Hepatocyte (in vitro differentiated cells): ENCODE measurements around the gene PHF23.

Experiments
- EZH2phosphoT487 ChIP-seq: fragments of 200-600 bp; sonication (generic); IDR thresholded peaks from one replicate; pipeline ENCODE4 v1.6.1; 2018; ENCODE audit warnings: antibody characterized with exemption, mild to moderate bottlenecking, low read depth, moderate library complexity; ENCODE audit not compliant: unreplicated experiment, severe bottlenecking
- TF ChIP-seq, protein P1 (sequence below): fragments of 200-600 bp; sonication (generic); IDR thresholded peaks from 2 replicates; pipeline ENCODE4 v1.5.1; 2016; ENCODE audit warnings: antibody characterized with exemption, mild to moderate bottlenecking; ENCODE audit not compliant: poor library complexity

DNA sequence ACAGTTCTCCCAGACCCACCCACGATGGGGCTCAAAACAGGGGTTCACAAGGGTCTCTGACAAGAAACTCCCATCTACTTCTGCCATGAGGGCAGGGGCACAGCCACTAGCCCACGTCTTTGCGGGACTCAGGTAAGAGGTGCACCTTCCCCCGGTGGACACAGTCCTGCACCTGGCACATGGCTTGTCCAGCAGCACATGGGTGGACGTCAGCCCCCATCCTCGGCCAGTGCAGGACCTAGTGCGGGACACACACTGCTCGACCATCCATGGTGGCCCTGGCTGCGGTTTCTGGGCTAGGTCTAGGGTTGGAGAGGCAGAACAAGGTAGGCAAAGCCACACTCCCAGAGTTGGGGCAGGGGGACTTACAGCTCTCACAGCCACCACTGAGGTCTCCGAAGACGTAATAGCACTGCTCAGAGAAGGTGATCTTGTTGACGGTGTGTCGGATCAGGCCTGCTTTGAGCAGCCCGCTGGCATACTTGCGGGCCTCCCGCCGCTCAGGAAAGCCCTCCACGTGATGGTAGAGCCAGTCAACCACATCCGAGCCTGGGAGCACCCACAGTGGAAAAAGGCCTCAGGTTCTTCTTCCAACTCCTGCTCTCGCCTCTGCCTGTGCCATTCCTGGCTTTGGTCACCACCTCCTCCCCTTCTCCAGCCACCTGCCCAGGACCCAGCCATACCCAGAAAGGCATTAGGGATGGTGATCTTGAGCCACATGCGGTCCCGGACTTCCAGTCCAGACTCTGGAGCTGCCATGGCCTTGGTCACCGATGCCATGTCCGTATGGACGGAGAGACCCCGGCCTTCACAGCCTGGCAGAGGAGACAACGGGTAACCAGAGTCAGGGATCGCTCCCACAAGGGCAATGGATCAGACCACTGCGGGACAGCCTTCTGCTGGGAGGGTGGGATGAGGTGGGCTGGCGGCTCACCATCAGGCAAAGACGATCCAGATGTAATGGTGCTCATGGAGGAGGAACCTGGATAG, 12.2 kb downstream of the PHF23 start:
- TF ChIP-seq, protein P1, sequence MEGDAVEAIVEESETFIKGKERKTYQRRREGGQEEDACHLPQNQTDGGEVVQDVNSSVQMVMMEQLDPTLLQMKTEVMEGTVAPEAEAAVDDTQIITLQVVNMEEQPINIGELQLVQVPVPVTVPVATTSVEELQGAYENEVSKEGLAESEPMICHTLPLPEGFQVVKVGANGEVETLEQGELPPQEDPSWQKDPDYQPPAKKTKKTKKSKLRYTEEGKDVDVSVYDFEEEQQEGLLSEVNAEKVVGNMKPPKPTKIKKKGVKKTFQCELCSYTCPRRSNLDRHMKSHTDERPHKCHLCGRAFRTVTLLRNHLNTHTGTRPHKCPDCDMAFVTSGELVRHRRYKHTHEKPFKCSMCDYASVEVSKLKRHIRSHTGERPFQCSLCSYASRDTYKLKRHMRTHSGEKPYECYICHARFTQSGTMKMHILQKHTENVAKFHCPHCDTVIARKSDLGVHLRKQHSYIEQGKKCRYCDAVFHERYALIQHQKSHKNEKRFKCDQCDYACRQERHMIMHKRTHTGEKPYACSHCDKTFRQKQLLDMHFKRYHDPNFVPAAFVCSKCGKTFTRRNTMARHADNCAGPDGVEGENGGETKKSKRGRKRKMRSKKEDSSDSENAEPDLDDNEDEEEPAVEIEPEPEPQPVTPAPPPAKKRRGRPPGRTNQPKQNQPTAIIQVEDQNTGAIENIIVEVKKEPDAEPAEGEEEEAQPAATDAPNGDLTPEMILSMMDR: no peak
- no peak for TF ChIP-seq EZH2phosphoT487
